SK-N-DZ (cell line): ENCODE measurements around the gene GANC.
"Not testable (repeated sequence)": the region's sequence is repeated elsewhere in the genome, so short reads cannot be mapped to it uniquely, and the experiment has no call there.

Experiments
- DNase-seq: peaks from one replicate; pipeline ENCODE4 v3.0.0-alpha.2; 2015; ENCODE audit warnings: low spot score

GANC gene

DNA sequence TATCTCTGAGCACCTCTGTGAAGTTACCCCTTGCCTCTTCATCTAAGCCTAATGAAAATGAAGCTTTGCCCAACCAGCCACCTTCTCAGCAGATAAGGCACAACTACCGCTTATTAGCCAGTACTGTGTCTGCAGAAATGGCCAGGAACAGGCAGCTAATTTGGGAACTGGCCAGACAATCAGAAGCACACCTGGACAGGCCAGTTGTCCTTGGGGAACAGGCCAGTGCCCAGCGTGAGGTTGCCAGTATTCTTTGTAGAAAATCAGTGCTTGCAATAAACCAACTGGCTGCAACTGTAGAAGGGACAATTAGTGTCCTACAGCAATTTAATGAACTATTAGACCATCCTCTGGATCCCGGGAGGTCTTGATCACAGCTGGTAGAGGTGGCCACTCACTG, 10.7 kb downstream of the GANC start:
- DNase-seq = no peak

GRCh38 chr15:42284551-42284950, 11.6 kb downstream of the GANC start:
- no peak for DNase-seq

DNA sequence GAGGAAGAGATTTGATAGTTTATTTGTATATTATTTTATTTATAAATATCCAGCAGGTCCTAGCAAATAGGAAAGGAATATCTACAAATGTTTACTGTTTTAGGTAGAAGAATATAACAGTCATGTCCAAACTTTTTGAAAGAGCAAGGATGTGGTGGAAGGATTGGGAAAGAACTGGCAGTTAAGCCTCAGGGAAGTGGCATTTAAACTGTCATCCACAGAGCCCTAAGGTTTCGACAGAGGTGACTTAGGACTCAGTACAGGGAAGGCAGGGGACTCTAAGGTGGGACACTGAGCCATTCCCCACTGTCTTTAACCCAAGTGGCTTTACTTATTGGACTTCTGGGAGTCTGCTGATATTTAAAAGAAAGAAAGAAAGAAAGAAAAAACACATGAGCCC, 12.0 kb downstream of the GANC start:
- DNase-seq = no peak

DNA sequence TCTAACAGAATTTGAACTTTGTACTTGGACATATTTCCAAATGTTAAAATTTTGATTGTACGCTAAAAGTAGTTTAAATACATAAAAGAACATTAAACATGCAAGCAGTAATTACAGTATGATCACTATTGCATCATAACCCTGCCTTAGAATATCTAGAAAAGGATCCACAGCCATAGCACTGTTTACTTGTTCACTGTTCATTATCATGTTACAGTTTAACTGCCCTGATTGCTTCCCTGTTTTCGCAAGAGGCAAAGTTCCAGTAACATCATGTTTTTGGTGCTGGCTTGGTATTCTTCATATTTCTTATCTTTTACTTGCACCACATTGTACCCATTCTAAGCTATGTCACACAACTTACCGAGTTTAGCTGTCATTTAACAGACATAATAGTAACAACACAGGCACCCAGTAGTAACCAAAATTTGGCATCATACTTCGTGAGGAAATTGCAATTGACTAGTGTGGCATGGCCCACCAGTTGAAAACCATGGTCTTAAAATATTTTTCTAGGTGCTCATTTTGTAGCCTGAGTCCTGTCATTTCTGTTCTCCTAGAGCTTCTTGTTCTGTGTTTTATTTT, 13.5 kb downstream of the GANC start:
- no peak for DNase-seq

DNA sequence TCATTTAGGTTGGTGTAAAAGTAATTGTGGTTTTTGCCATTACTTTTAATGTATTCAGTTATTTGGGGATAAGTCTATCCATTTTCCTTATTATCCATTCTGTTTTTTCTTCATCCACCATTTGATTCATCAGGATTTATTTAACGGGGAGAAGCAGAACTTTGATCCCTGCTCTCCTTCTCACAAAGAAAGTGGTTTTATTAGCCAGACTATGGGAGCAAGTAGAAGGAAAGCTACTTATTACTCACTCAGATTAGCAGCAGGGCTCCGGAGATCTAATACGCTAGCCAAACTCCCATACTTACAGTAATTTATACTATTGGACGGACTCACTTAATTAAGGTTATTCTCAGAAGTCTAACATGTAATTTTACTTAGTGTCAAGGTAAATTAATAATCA, 14.9 kb downstream of the GANC start:
- no peak for DNase-seq

DNA sequence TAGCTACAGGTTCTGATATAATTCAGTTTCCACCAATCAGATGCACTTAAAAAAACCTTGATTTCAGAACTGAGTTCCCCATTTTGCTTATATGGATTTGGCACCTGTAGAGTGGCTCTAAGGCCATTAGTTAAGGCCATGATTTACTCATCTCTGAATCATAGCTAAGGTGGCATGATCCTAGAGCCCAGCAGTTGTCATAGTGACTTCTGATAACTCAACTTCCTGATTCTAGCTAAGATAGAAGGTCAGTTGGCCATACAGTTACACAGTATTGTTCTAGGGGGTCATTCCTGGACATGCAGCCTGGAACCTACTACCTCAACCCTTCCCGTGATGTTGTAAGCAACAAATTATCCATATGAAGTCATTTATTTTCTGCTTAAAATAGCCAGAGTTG, 16.2 kb downstream of the GANC start:
- no peak for DNase-seq

DNA sequence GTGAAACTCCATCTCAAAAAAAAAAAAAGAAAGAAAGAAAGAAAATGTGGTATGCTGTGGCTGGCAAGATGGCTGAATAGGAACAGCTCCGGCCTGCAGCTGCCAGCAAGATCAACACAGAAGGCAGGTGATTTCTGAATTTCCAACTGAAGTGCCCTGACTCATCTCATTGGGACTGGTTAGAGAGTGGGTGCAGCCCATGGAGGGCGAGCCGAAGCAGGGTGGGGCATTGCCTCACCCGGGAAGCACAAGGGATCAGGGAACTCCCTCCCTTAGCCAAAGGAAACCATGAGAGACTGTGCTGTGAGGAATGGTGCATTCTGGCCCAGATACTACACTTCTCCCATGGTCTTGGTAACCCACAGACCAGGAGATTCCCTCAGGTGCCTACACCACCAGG, 28.0 kb downstream of the GANC start:
- not testable (repeated sequence) for DNase-seq

GRCh38 chr15:42306681-42307080, 33.7 kb downstream of the GANC start:
- DNase-seq = no peak

- no peak for DNase-seq
Observed at GRCh38 chr15:42313463-42313862, 40.5 kb downstream of the GANC start.

- no peak for DNase-seq
Observed at GRCh38 chr15:42314818-42315217, 41.8 kb downstream of the GANC start.

DNA sequence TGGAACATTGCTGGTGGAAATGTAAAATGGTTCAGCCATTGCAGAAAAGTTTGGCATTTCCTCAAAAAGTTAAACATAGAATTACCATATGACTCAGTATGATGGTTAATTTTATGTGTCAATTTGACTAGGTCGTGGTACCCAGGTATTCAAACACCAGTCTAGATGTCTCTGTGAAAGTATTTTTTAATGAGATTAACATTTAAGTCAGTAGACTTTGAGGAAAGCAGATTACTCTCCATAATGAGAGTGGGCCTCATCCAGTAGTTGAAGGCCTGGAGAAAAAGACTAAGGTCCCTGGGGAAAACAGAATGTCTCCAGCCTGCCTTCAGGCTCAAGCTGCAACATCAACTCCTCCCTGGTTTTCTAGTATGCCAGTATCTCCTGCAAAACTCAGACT, 42.5 kb downstream of the GANC start:
- no peak for DNase-seq

DNA sequence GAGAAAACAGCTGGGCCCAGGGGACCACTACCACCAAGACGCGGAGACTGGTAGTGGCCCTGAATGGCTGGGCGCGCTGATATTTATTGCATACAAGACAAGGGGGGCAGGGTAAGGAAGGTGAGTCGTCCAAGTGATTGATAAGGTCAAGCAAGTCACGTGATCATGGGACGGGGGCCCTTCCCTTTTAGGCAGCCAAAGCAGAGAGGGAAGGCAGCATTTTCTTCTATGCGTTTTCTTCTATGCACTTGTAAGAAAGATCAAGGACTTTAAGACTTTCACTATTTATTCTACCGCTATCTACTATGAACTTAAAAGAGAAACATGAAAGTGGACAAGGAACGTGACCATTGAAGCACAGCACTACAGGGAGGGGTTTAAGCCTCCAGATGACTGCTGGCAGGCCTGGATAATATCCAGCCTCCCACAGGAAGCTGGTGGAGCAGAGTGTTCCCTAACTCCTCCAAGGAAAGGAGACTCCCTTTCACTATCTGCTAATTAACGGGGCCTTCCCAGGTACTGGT, 43.3 kb downstream of the GANC start:
- DNase-seq = not testable (repeated sequence)

GRCh38 chr15:42319206-42319605, 46.2 kb downstream of the GANC start:
- DNase-seq = no peak

GRCh38 chr15:42324308-42324707, 51.3 kb downstream of the GANC start:
- DNase-seq = no peak

GRCh38 chr15:42329161-42329560, 56.2 kb downstream of the GANC start:
- DNase-seq = no peak

GRCh38 chr15:42329992-42330391, 57.0 kb downstream of the GANC start:
- DNase-seq = no peak

DNA sequence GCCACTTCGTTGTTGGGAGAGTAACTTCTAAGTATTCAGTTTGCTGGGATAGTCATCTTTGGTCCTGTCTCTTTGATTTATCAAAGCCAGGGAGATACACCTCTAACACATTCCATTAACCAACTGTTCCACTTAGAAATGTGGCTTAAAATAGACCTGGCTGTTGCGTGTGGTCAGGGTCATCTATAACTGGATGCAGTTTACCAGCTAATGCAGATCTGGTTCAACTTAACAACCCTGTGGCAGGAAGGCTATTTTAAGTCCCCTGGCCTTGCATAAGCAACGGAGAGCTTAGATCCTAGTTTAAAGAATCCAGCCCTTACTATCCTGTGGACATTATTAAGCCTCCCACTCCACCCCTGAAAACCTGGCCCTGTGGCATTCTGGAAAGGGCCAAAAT, 58.2 kb downstream of the GANC start:
- DNase-seq = no peak

GRCh38 chr15:42332331-42332730, 59.3 kb downstream of the GANC start:
- DNase-seq = no peak

DNA sequence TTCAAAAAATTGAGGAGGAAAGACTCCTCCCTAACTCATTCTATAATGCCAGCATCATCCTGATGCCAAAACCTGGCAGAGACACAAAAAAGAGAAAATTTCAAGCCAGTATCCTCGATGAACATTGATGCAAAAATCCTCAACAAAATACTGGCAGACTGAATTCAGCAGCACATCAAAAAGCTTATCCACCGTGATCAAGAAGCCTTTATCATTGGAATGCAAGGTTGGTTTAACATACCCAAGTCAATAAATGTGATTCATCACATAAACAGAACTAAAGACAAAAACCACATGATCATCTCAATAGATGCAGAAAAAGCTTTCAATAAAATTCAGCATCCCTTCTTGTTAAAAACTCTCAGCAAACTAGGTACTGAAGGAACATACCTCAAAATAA, 62.1 kb downstream of the GANC start:
- DNase-seq = no peak

DNA sequence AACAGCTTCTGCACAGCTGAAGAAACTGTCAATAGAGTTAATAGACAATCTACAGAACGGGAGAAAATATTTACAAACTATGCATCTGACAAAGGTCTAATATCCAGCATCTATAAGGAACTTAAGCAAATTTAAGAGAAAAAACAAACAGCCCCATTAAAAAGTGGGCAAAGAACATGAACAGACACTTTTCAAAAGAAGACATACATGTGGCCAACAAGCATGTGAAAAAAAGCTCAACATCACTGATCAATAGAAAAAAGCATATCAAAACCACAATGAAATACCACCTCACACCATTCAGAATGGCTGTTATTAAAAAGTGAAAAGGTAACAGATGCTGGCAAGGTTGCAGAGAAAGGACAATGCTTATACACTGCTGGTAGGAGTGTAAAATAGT, 63.6 kb downstream of the GANC start:
- not testable (repeated sequence) for DNase-seq

GRCh38 chr15:42337104-42337503, 64.1 kb downstream of the GANC start:
- not testable (repeated sequence) for DNase-seq

GRCh38 chr15:42338500-42338899, 65.5 kb downstream of the GANC start:
- DNase-seq = no peak

GRCh38 chr15:42343596-42344232, 70.7 kb downstream of the GANC start:
- DNase-seq = no peak

DNA sequence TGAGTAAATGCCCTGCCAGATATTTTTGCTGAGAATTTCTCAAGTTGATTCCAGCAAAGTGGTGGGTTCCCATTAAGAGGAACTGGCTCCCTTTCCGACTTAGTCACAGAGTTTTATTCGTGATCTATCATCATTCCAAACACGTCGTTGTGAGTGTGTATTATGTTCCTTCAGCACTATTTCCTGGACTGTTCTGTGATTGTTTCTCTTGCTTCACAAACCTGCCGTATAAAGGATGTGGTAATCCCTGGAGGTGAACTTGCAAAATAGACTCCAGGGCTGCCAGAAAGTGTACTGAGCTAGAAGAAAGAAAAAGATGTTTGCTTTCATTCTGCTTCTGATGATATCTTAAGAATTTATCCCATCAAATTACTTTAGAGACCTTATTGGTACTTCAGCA, 71.8 kb downstream of the GANC start:
- no peak for DNase-seq
